ENCODE data around the gene CDK5. TPM values are rescaled to one million over a fixed set of nuclear protein-coding genes. Genes with fewer than 3 reads are reported as not detected.
A peak's percentile ranks its signal among the peaks of the same experiment; 100 is the strongest.
"Not testable (repeated sequence)": the region's sequence is repeated elsewhere in the genome, so short reads cannot be mapped to it uniquely, and the experiment has no call there.

The CDK5 gene
- total RNA-seq, 2 donors from 2014 or later, result 12.5 to 16.2 TPM

- H3K27ac Mint-ChIP-seq, result no peak overlapping the region
- no peaks in the 10 kb centered on the region for H3K36me3 Mint-ChIP-seq
- no peaks in the 10 kb centered on the region for H3K27me3 Mint-ChIP-seq
- no peaks in the 10 kb centered on the region for H3K9me3 Mint-ChIP-seq
- ATAC-seq (no peak), DNase-seq (ENCODE audit: low spot score) (no peak)
- no peak overlapping the region for H3K4me3 Mint-ChIP-seq
- peaks cover 11% of the 10 kb centered on the region in 2 donors for H3K4me1 Mint-ChIP-seq (ENCODE audit: low read depth in 2 of 2)
These were observed 22.5 kb downstream of the CDK5 start for GRCh38 chr7:151035026-151035717.

GRCh38 chr7:151034312-151035025 is 23.2 kb downstream of the CDK5 start:
- Mint-ChIP-seq H3K9me3 (no peaks in the 10 kb centered on the region), H3K36me3 (no peaks in the 10 kb centered on the region), H3K4me3 (no peak overlapping the region), H3K27me3 (no peaks in the 10 kb centered on the region), H3K4me1 (ENCODE audit: low read depth in 2 of 2) (peaks cover 5 to 7% of the 10 kb centered on the region in 2 donors), H3K27ac (no peak overlapping the region)
- ATAC-seq (no peak), DNase-seq (ENCODE audit: low spot score) (no peak)

- Mint-ChIP-seq H3K4me1 (ENCODE audit: low read depth in 2 of 2) (peaks cover 2 to 7% of the 10 kb centered on the region in 2 donors), H3K27ac (no peak overlapping the region), H3K4me3 (no peak overlapping the region), H3K9me3 (no peaks in the 10 kb centered on the region), H3K27me3 (no peaks in the 10 kb centered on the region), H3K36me3 (no peaks in the 10 kb centered on the region)
- no peak for ATAC-seq
- no peak for DNase-seq (ENCODE audit: low spot score)
These were observed 23.8 kb downstream of the CDK5 start for GRCh38 chr7:151033864-151034249.

- Mint-ChIP-seq H3K4me1 (ENCODE audit: low read depth in 2 of 2) (peaks cover 6 to 10% of the 10 kb centered on the region in 2 donors), H3K36me3 (no peaks in the 10 kb centered on the region), H3K9me3 (no peaks in the 10 kb centered on the region), H3K27me3 (no peaks in the 10 kb centered on the region), H3K27ac (no peak overlapping the region), H3K4me3 (no peak overlapping the region)
- DNase-seq (ENCODE audit: low spot score) (no peak), ATAC-seq (no peak)
These were observed 24.5 kb downstream of the CDK5 start for GRCh38 chr7:151032936-151033863.

GRCh38 chr7:151031011-151031410 is 26.7 kb downstream of the CDK5 start:
- Mint-ChIP-seq H3K9me3 (no peaks in the 10 kb centered on the region), H3K4me1 (ENCODE audit: low read depth in 2 of 2) (peaks cover 15 to 16% of the 10 kb centered on the region in 2 donors), H3K4me3 (no peak overlapping the region), H3K36me3 (no peaks in the 10 kb centered on the region), H3K27ac (no peak overlapping the region), H3K27me3 (peaks cover 0 to 4% of the 10 kb centered on the region in 2 donors)
- DNase-seq (ENCODE audit: low spot score) (no peak), ATAC-seq (no peak)

- Mint-ChIP-seq H3K4me3 (peak overlapping the region; percentile 99), H3K36me3 (no peaks in the 10 kb centered on the region), H3K27me3 (peaks cover 0 to 4% of the 10 kb centered on the region in 2 donors), H3K4me1 (ENCODE audit: low read depth in 2 of 2) (peaks cover 15 to 16% of the 10 kb centered on the region in 2 donors), H3K27ac (peak overlapping the region; percentile 95 to 98), H3K9me3 (no peaks in the 10 kb centered on the region)
- DNase-seq (ENCODE audit: low spot score), result no peak
- no peak for ATAC-seq
These were observed 28.7 kb downstream of the CDK5 start for GRCh38 chr7:151028948-151029501.

- Mint-ChIP-seq H3K9me3 (no peaks in the 10 kb centered on the region), H3K27ac (peak within 1 kb of the TSS; percentile 95 to 98), H3K36me3 (no peaks in the 10 kb centered on the region), H3K4me1 (ENCODE audit: low read depth in 2 of 2) (peaks cover 15 to 16% of the 10 kb centered on the region in 2 donors), H3K4me3 (peak within 1 kb of the TSS; percentile 99), H3K27me3 (peaks cover 0 to 4% of the 10 kb centered on the region in 2 donors)
- peak; percentile 95 to 96 for ATAC-seq
- peak; percentile 98 for DNase-seq (ENCODE audit: low spot score)
These were observed 29.4 kb downstream of the CDK5 start, which contains the start of gene ABCB8 for GRCh38 chr7:151028131-151028947. Gene ABCB8 (plus strand): TSS chr7:151028450. CDS start chr7:151028516, 66 bp downstream.

GRCh38 chr7:151027728-151028130 is 30.0 kb downstream of the CDK5 start:
- not testable (repeated sequence) for H3K36me3 Mint-ChIP-seq; DNase-seq (ENCODE audit: low spot score); H3K9me3 Mint-ChIP-seq; H3K27me3 Mint-ChIP-seq; ATAC-seq
- Mint-ChIP-seq H3K4me3 (peak overlapping the region; percentile 99), H3K4me1 (ENCODE audit: low read depth in 2 of 2) (peaks cover 15 to 16% of the 10 kb centered on the region in 2 donors), H3K27ac (peak overlapping the region; percentile 95 to 98)

GRCh38 chr7:151026771-151027727 is 30.6 kb downstream of the CDK5 start:
- H3K27me3 Mint-ChIP-seq; H3K9me3 Mint-ChIP-seq; ATAC-seq; H3K36me3 Mint-ChIP-seq; DNase-seq (ENCODE audit: low spot score): not testable (repeated sequence)
- H3K4me3 Mint-ChIP-seq, result peak overlapping the region; percentile 99
- H3K4me1 Mint-ChIP-seq (ENCODE audit: low read depth in 2 of 2), result peaks cover 15 to 16% of the 10 kb centered on the region in 2 donors
- H3K27ac Mint-ChIP-seq, result peak overlapping the region; percentile 95 to 98

GRCh38 chr7:151025924-151026671 is 31.6 kb downstream of the CDK5 start:
- Mint-ChIP-seq H3K36me3 (no peaks in the 10 kb centered on the region), H3K27me3 (peaks cover 7% of the 10 kb centered on the region in 2 donors), H3K27ac (no peak overlapping the region), H3K4me1 (ENCODE audit: low read depth in 2 of 2) (peaks cover 15% of the 10 kb centered on the region in 2 donors), H3K9me3 (no peaks in the 10 kb centered on the region), H3K4me3 (no peak overlapping the region)
- ATAC-seq (no peak), DNase-seq (ENCODE audit: low spot score) (no peak)

GRCh38 chr7:151024435-151025056 is 33.2 kb downstream of the CDK5 start, which contains the start of gene ATG9B:
Gene ATG9B (minus strand): TSS chr7:151024494. CDS start chr7:151024423, 71 bp downstream.
- Mint-ChIP-seq H3K36me3 (no peaks in the 10 kb centered on the region), H3K9me3 (no peaks in the 10 kb centered on the region), H3K4me3 (no peak within 1 kb of the TSS), H3K27ac (peak within 1 kb of the TSS in 1 of 2 donors; percentile 15), H3K4me1 (ENCODE audit: low read depth in 2 of 2) (peaks cover 14 to 16% of the 10 kb centered on the region in 2 donors), H3K27me3 (peaks cover 18 to 22% of the 10 kb centered on the region in 2 donors)
- no peak for DNase-seq (ENCODE audit: low spot score)
- ATAC-seq, result no peak
